ENCODE results near the gene ZFAND3.

The ZFAND3 gene

GRCh38 chr6:37827603-37828265, 8.2 kb downstream of the ZFAND3 start:
- no peak for DNase-seq (ENCODE audit: low spot score)

- DNase-seq (ENCODE audit: low spot score) = no peak
Measured at GRCh38 chr6:37830225-37830624, 10.7 kb downstream of the ZFAND3 start.

GRCh38 chr6:37831457-37831856, 11.9 kb downstream of the ZFAND3 start:
- DNase-seq (ENCODE audit: low spot score) = no peak

GRCh38 chr6:37835923-37836322, 16.4 kb downstream of the ZFAND3 start:
- no peak for DNase-seq (ENCODE audit: low spot score)

GRCh38 chr6:37838219-37838921, 18.8 kb downstream of the ZFAND3 start:
- DNase-seq (ENCODE audit: low spot score) = no peak

- DNase-seq (ENCODE audit: low spot score) = no peak
Measured at GRCh38 chr6:37840143-37840939, 20.8 kb downstream of the ZFAND3 start.

- no peak for DNase-seq (ENCODE audit: low spot score)
Measured at GRCh38 chr6:37840940-37841300, 21.4 kb downstream of the ZFAND3 start.

GRCh38 chr6:37845026-37845911, 25.7 kb downstream of the ZFAND3 start:
- no peak for DNase-seq (ENCODE audit: low spot score)

GRCh38 chr6:37845930-37846329, 26.4 kb downstream of the ZFAND3 start:
- DNase-seq (ENCODE audit: low spot score) = no peak

GRCh38 chr6:37847704-37848103, 28.2 kb downstream of the ZFAND3 start:
- DNase-seq (ENCODE audit: low spot score) = no peak

- no peak for DNase-seq (ENCODE audit: low spot score)
Measured at GRCh38 chr6:37848371-37848770, 28.8 kb downstream of the ZFAND3 start.

- no peak for DNase-seq (ENCODE audit: low spot score)
Measured at GRCh38 chr6:37850260-37850659, 30.7 kb downstream of the ZFAND3 start.

GRCh38 chr6:37850728-37851285, 31.3 kb downstream of the ZFAND3 start:
- DNase-seq (ENCODE audit: low spot score) = no peak

- no peak for DNase-seq (ENCODE audit: low spot score)
Measured at GRCh38 chr6:37851997-37852524, 32.5 kb downstream of the ZFAND3 start.

GRCh38 chr6:37856285-37856684, 36.8 kb downstream of the ZFAND3 start:
- DNase-seq (ENCODE audit: low spot score) = no peak

GRCh38 chr6:37858363-37858762, 38.8 kb downstream of the ZFAND3 start:
- no peak for DNase-seq (ENCODE audit: low spot score)

GRCh38 chr6:37860226-37860839, 40.8 kb downstream of the ZFAND3 start:
- peak; percentile 73 for DNase-seq (ENCODE audit: low spot score)

GRCh38 chr6:37861452-37861851, 41.9 kb downstream of the ZFAND3 start:
- DNase-seq (ENCODE audit: low spot score) = no peak

GRCh38 chr6:37862430-37862829, 42.9 kb downstream of the ZFAND3 start:
- DNase-seq (ENCODE audit: low spot score) = no peak

- no peak for DNase-seq (ENCODE audit: low spot score)
Measured at GRCh38 chr6:37862992-37863391, 43.5 kb downstream of the ZFAND3 start.

- no peak for DNase-seq (ENCODE audit: low spot score)
Measured at GRCh38 chr6:37864250-37864649, 44.7 kb downstream of the ZFAND3 start.
